Chondrocyte (in vitro differentiated cells): ENCODE data around the gene PRPSAP1. TPM values are rescaled to one million over a fixed set of nuclear protein-coding genes. Genes with fewer than 3 reads are reported as not detected.
"Not testable (repeated sequence)": the region's sequence is repeated elsewhere in the genome, so short reads cannot be mapped to it uniquely, and the experiment has no call there.

Source experiments
- DNase-seq: peaks from one replicate; pipeline ENCODE4 v3.0.0; 2021; ENCODE audit warnings: mixed read lengths, low spot score
- H3K27ac Mint-ChIP-seq: one replicate; pipeline ENCODE4 v1.8.0; 2021; ENCODE audit warnings: mild to moderate bottlenecking, moderate library complexity, mixed read lengths; ENCODE audit not compliant: unreplicated experiment
- H3K27me3 Mint-ChIP-seq: 2 replicates; pipeline ENCODE4 v1.8.0; 2021; ENCODE audit warnings: low read depth, mixed read lengths
- H3K36me3 Mint-ChIP-seq: 2 replicates; pipeline ENCODE4 v1.8.0; 2021; ENCODE audit warnings: low read depth, mixed read lengths
- H3K4me1 Mint-ChIP-seq: 2 replicates; pipeline ENCODE4 v1.8.0; 2021; ENCODE audit warnings: low read depth, mild to moderate bottlenecking, mixed read lengths
- H3K4me3 Mint-ChIP-seq: one replicate; pipeline ENCODE4 v1.8.0; 2021; ENCODE audit warnings: mild to moderate bottlenecking, moderate library complexity, mixed read lengths; ENCODE audit not compliant: unreplicated experiment
- H3K9me3 Mint-ChIP-seq: 2 replicates; pipeline ENCODE4 v1.8.0; 2021; ENCODE audit warnings: low read depth, mixed read lengths
- total RNA-seq: library from RNA; stranded (reverse); gene quantifications from 3 replicates; pipeline ENCODE4 v1.2.1, GENCODE V29; 2021
- TF ChIP-seq, protein P1 (sequence below): fragments of 200-600 bp; sonication (generic); IDR thresholded peaks from 2 replicates; pipeline ENCODE4 v1.5.0; 2021; ENCODE audit warnings: antibody characterized with exemption, mild to moderate bottlenecking, moderate library complexity

The PRPSAP1 gene
- total RNA-seq, 1 donor from 2014 or later = 59.0 TPM

DNA sequence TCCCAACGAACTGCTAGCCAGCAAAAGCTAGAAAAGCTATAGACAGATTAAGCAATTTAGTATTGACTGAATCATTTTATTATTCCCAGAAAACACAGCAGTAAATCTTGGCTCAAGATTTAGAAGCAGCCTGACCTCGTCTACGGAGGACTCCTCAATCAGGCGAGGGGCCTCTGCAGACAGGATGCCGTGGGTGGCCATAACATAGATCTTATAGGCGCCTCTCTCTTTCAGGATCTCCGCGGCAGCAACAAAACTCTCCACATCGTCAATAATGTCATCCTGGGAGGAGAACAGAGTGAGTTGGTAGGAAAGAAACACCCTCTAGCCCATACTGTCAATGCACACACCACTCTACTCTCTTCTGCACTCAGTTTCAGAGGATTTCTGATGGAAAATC, 41.0 kb downstream of the PRPSAP1 start:
- TF ChIP-seq, protein P1, sequence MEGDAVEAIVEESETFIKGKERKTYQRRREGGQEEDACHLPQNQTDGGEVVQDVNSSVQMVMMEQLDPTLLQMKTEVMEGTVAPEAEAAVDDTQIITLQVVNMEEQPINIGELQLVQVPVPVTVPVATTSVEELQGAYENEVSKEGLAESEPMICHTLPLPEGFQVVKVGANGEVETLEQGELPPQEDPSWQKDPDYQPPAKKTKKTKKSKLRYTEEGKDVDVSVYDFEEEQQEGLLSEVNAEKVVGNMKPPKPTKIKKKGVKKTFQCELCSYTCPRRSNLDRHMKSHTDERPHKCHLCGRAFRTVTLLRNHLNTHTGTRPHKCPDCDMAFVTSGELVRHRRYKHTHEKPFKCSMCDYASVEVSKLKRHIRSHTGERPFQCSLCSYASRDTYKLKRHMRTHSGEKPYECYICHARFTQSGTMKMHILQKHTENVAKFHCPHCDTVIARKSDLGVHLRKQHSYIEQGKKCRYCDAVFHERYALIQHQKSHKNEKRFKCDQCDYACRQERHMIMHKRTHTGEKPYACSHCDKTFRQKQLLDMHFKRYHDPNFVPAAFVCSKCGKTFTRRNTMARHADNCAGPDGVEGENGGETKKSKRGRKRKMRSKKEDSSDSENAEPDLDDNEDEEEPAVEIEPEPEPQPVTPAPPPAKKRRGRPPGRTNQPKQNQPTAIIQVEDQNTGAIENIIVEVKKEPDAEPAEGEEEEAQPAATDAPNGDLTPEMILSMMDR = no peak
- no peak for DNase-seq
- H3K9me3 Mint-ChIP-seq = no peaks in the 10 kb centered on the region
- no peak overlapping the region for H3K4me3 Mint-ChIP-seq
- H3K4me1 Mint-ChIP-seq = peaks cover 6% of the 10 kb centered on the region
- H3K27ac Mint-ChIP-seq = peak overlapping the region; percentile 20
- no peaks in the 10 kb centered on the region for H3K27me3 Mint-ChIP-seq
- H3K36me3 Mint-ChIP-seq = peaks cover 24% of the 10 kb centered on the region

DNA sequence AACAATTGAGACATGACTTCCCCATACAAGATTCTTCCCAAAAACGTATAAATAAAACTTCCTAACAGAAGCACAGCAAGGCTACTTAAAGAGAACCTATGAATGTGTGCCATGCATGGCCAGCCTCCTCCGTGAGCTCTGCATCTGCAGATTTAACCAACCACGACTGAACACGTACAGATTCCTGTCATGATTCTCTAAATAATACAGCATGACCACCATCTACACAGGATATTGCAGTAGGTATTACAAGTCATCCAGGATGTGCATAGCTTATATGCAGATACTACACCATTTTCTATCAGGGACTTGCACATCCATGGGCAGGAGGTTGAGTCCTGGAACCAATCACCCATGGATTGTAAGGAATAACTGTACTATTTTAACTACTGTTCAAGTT, 44.3 kb downstream of the PRPSAP1 start:
- DNase-seq = no peak
- H3K9me3 Mint-ChIP-seq = no peaks in the 10 kb centered on the region
- no peak overlapping the region for H3K27ac Mint-ChIP-seq
- no peaks in the 10 kb centered on the region for H3K27me3 Mint-ChIP-seq
- TF ChIP-seq, protein P1 = no peak
- peaks cover 22% of the 10 kb centered on the region for H3K36me3 Mint-ChIP-seq
- no peak overlapping the region for H3K4me3 Mint-ChIP-seq
- peaks cover 6% of the 10 kb centered on the region for H3K4me1 Mint-ChIP-seq

DNA sequence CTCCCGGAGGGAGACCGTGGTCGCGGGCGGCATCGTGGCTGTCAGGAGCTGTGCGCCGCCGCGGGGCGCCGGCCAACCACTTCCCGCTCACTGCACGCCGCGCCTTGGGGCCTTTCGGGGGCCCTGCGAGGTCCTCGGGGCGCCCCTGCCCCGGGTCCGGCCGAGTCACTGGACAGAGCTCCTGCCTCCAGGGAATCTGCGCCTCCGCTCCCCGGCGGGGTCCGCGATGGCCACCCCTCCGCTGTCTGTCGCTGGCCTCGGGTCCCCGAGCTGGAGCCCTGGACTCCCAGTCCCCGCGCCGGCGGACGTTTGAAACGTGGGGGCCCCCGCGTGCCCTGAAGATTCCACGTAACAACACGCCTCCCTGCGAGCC, 45.8 kb downstream of the PRPSAP1 start, which contains the start of gene QRICH2:
TSS of gene QRICH2 (minus strand) at position 311 of the 373 bp plus-strand sequence. CDS start at position 33, 278 bp downstream.
- no peak within 1 kb of the TSS for H3K4me3 Mint-ChIP-seq
- peaks cover 9% of the 10 kb centered on the region for H3K4me1 Mint-ChIP-seq
- TF ChIP-seq, protein P1 = no peak
- no peak for DNase-seq
- H3K9me3 Mint-ChIP-seq = no peaks in the 10 kb centered on the region
- no peak within 1 kb of the TSS for H3K27ac Mint-ChIP-seq
- H3K36me3 Mint-ChIP-seq = peaks cover 19% of the 10 kb centered on the region
- no peaks in the 10 kb centered on the region for H3K27me3 Mint-ChIP-seq

DNA sequence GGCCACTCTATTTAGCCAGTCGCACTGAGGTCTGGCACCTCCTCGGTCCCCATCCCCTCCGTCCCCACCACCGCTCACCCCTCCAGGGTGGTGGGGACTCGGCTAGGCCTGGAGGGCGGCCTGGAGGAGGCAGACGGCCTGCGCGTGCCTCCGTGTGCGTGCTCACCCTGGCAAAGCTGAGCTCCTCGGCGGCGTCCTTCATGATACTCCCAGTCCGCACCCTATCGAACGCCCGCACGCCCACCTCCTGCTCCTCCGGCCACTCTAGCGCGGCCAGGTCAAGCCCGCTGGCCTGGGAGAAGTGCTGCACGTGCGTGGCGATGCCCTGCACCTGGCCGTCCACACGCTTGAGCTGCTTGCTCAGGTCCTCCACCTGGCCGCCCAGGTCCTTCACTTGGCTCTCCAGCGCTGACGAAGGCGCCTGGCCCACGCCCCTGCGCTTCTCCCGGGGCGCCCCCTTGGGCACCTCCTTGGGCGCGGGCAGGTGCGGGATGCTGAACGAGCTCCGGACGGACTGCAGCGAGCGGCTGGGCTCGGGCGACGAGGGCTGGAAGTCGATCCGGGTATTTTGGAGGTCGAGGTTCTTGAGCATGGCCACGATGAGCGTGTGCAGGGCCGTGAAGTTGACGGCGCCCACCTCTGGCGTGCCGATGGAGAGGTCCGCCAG, 46.3 kb downstream of the PRPSAP1 start:
- TF ChIP-seq, protein P1 = no peak
- no peak overlapping the region for H3K4me3 Mint-ChIP-seq
- H3K9me3 Mint-ChIP-seq = no peaks in the 10 kb centered on the region
- no peak overlapping the region for H3K27ac Mint-ChIP-seq
- peaks cover 9% of the 10 kb centered on the region for H3K4me1 Mint-ChIP-seq
- H3K36me3 Mint-ChIP-seq = peaks cover 14% of the 10 kb centered on the region
- no peak for DNase-seq
- H3K27me3 Mint-ChIP-seq = no peaks in the 10 kb centered on the region

DNA sequence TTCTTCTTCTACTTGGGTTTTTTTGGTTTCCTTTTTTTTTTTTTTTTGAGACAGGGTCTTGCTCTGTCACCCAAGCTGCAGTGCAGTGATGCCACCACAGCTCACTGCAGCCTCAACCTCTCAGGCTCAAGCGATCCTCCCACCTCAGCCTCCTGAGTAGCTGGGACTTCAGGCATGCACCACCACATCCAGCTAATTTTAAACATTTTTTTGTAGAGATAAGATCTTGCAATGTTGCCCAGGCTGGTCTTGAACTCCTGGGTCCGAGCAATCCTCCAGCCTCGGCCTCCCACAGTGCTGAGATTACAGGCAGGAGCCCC, 48.6 kb downstream of the PRPSAP1 start:
- H3K27me3 Mint-ChIP-seq, H3K4me1 Mint-ChIP-seq, H3K36me3 Mint-ChIP-seq, H3K9me3 Mint-ChIP-seq, H3K27ac Mint-ChIP-seq, H3K4me3 Mint-ChIP-seq: not testable (repeated sequence)
- DNase-seq = peak; percentile 36
